Neural cell (in vitro differentiated cells): ENCODE measurements around the gene CTNNA1.

Experiments used
- EP300 ChIP-seq: fragments of 450-650 bp; conservative IDR thresholded peaks from 2 replicates; pipeline ENCODE4 v1.6.1; 2014; ENCODE audit warnings: antibody characterized with exemption, mild to moderate bottlenecking, moderate library complexity; ENCODE audit not compliant: poor library complexity, severe bottlenecking
- EZH2 ChIP-seq: fragments of 200-600, 300-800 bp; shearing (Covaris generic), sonication (generic); IDR thresholded peaks from 2 replicates; pipeline ENCODE4 v1.6.1; 2014; ENCODE audit warnings: antibody characterized with exemption, low read length, borderline replicate concordance, mild to moderate bottlenecking; ENCODE audit not compliant: insufficient read depth, poor library complexity, severe bottlenecking
- POLR2AphosphoS5 ChIP-seq: IDR thresholded peaks from 2 replicates; pipeline ENCODE4 v1.6.1; 2012
- REST ChIP-seq: IDR thresholded peaks from 2 replicates; pipeline ENCODE4 v1.6.1; 2012; ENCODE audit warnings: borderline replicate concordance
- TAF1 ChIP-seq: IDR thresholded peaks from 2 replicates; pipeline ENCODE4 v1.6.1; 2012; ENCODE audit warnings: low read depth
- TF ChIP-seq, protein P1 (sequence below): fragments of 450-650 bp; IDR thresholded peaks from 2 replicates; pipeline ENCODE4 v1.5.1; 2014; ENCODE audit warnings: antibody characterized with exemption, mild to moderate bottlenecking, moderate library complexity; ENCODE audit not compliant: poor library complexity, severe bottlenecking

- TF ChIP-seq, protein P1, sequence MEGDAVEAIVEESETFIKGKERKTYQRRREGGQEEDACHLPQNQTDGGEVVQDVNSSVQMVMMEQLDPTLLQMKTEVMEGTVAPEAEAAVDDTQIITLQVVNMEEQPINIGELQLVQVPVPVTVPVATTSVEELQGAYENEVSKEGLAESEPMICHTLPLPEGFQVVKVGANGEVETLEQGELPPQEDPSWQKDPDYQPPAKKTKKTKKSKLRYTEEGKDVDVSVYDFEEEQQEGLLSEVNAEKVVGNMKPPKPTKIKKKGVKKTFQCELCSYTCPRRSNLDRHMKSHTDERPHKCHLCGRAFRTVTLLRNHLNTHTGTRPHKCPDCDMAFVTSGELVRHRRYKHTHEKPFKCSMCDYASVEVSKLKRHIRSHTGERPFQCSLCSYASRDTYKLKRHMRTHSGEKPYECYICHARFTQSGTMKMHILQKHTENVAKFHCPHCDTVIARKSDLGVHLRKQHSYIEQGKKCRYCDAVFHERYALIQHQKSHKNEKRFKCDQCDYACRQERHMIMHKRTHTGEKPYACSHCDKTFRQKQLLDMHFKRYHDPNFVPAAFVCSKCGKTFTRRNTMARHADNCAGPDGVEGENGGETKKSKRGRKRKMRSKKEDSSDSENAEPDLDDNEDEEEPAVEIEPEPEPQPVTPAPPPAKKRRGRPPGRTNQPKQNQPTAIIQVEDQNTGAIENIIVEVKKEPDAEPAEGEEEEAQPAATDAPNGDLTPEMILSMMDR: no peak
- no peak for TF ChIP-seq EZH2
- TF ChIP-seq TAF1: no peak
- no peak for TF ChIP-seq EP300
- no peak for TF ChIP-seq REST
- TF ChIP-seq POLR2AphosphoS5: no peak
Measured at GRCh38 chr5:138705007-138705406, 48.2 kb upstream of the CTNNA1 start.
